OCI-LY7 (cell line): Measurements from ENCODE around the gene PLEK. TPM values are rescaled to one million over a fixed set of nuclear protein-coding genes. Genes with fewer than 3 reads are reported as not detected.
A peak's percentile ranks its signal among the peaks of the same experiment; 100 is the strongest.

ENCODE experiments used
- BruUV-seq: library from RNA; stranded (reverse); fragments of 400-500 nt; replicated peaks from 2 replicates; lab custom pipeline; 2021; lab: Mats Ljungman, UMichigan
- CTCF ChIA-PET: fragments of 300-600 bp; sonication (Branson Sonifier 250); formaldehyde crosslinking; loops from one replicate; lab custom pipeline; 2022; ENCODE audit warnings: antibody characterized with exemption; ENCODE audit not compliant: unreplicated experiment; lab: Charles Lee
- POLR2A ChIA-PET: fragments of 300-600 bp; sonication (Branson Sonifier 250); formaldehyde crosslinking; loops from one replicate; lab custom pipeline; 2022; ENCODE audit warnings: antibody characterized with exemption; lab: Charles Lee
- DNase-seq: peaks from one replicate; pipeline ENCODE4 v3.0.0-alpha.2; 2015; ENCODE audit warnings: low spot score
- H2AFZ ChIP-seq: fragments of 200-600 bp; sonication (generic), shearing (Covaris generic); 2 replicates; pipeline ENCODE4 v1.6.1; 2014; ENCODE audit warnings: mild to moderate bottlenecking, antibody characterized with exemption, low read length, moderate library complexity
- H3K27ac ChIP-seq: fragments of 200-600 bp; sonication (generic); 2 replicates; pipeline ENCODE4 v1.5.1; 2014; ENCODE audit warnings: mixed run types, low read depth, mild to moderate bottlenecking, moderate library complexity, low read length, inconsistent platforms; ENCODE audit not compliant: poor library complexity, severe bottlenecking
- H3K36me3 ChIP-seq: fragments of 200-600 bp; sonication (generic); 2 replicates; pipeline ENCODE4 v1.6.1; 2014; ENCODE audit warnings: mild to moderate bottlenecking, antibody characterized with exemption, low read length, moderate library complexity, mixed read lengths; ENCODE audit not compliant: insufficient read depth
- H3K4me1 ChIP-seq: fragments of 200-600 bp; sonication (generic); 2 replicates; pipeline ENCODE4 v1.5.1; 2014; ENCODE audit warnings: mild to moderate bottlenecking, low read length; ENCODE audit not compliant: insufficient read depth, poor library complexity, severe bottlenecking
- H3K4me2 ChIP-seq: fragments of 200-600 bp; sonication (generic); 2 replicates; pipeline ENCODE4 v1.6.1; 2014; ENCODE audit warnings: mild to moderate bottlenecking, low read length
- H3K4me3 ChIP-seq: fragments of 200-600 bp; sonication (generic); 2 replicates; pipeline ENCODE4 v1.5.1; 2014; ENCODE audit warnings: mild to moderate bottlenecking, low read depth, low read length; ENCODE audit not compliant: poor library complexity, severe bottlenecking
- H3K79me2 ChIP-seq: fragments of 200-600 bp; sonication (generic); 2 replicates; pipeline ENCODE4 v1.6.1; 2016; ENCODE audit warnings: low read depth, mild to moderate bottlenecking, low read length, moderate library complexity, mixed read lengths; ENCODE audit not compliant: insufficient read depth
- H3K9me2 ChIP-seq: fragments of 200-600 bp; sonication (generic); 2 replicates; pipeline ENCODE4 v1.6.1; 2016; ENCODE audit warnings: mild to moderate bottlenecking, low read length, mixed read lengths; ENCODE audit not compliant: insufficient read depth
- H3K9me3 ChIP-seq: fragments of 200-600 bp; sonication (generic); 2 replicates; pipeline ENCODE4 v1.6.1; 2014; ENCODE audit warnings: mild to moderate bottlenecking, mixed run types, low read length, mixed read lengths
- H4K20me1 ChIP-seq: fragments of 200-600 bp; sonication (generic); 2 replicates; pipeline ENCODE4 v1.6.1; 2014; ENCODE audit warnings: mild to moderate bottlenecking, antibody characterized with exemption, low read length, moderate library complexity, mixed read lengths; ENCODE audit not compliant: insufficient read depth
- EZH2phosphoT487 ChIP-seq: fragments of 200-600 bp; sonication (generic); IDR thresholded peaks from 2 replicates; pipeline ENCODE4 v1.6.1; 2018; ENCODE audit warnings: low read depth, borderline replicate concordance, mild to moderate bottlenecking, mixed run types, antibody characterized with exemption, low read length, moderate library complexity, mixed read lengths
- intact Hi-C: fragments of 100-400 bp; cut with micrococcal nuclease; formaldehyde crosslinking; loops from one replicate; pipeline ENCODE4 v1.10.0; 2022; ENCODE audit not compliant: unreplicated experiment
- total RNA-seq, 2 experiments: library from RNA; depleted of rRNA in 1 of 2; stranded (reverse); fragments of >200 nt in 1 of 2; shearing (Covaris generic) in 1 of 2; gene quantifications; 2 replicates each; pipeline ENCODE4 v1.2.3, GENCODE V29; 2014 to 2022
- TF ChIP-seq, protein P1 (sequence below): fragments of 200-600 bp; sonication (generic); conservative IDR thresholded peaks from 2 replicates; pipeline ENCODE4 v1.5.1; 2014; ENCODE audit warnings: mild to moderate bottlenecking, antibody characterized with exemption, low read length, moderate library complexity, mixed read lengths

Gene PLEK
- total RNA-seq, 2 experiments from 2014 or later = 20.8 to 80.6 TPM

GRCh38 chr2:68414452-68414851 lies 49.4 kb downstream of the PLEK start:
- Histone ChIP-seq H3K9me3 (peaks cover 29% of the 10 kb centered on the region), H3K4me1 (peaks cover 76% of the 10 kb centered on the region), H3K27ac (no peak overlapping the region), H3K4me3 (no peak overlapping the region), H3K79me2 (no peaks in the 10 kb centered on the region), H4K20me1 (no peaks in the 10 kb centered on the region), H3K36me3 (peaks cover 14% of the 10 kb centered on the region), H3K9me2 (no peaks in the 10 kb centered on the region), H2AFZ (peak overlapping the region; percentile 22; the same call in 1 of the 2 replicates), H3K4me2 (no peak overlapping the region)
- CTCF ChIA-PET = no interaction called here
- BruUV-seq = no TSS peak
- POLR2A ChIA-PET = interaction anchor here (0.5 to 11.7 kb wide), 5 partner anchors 10 to 313 kb away, joined by 3 to 103 read pairs (median 8); no protein-coding TSS in a partner anchor
- DNase-seq = no peak
- no peak for TF ChIP-seq EZH2phosphoT487
- TF ChIP-seq, protein P1, sequence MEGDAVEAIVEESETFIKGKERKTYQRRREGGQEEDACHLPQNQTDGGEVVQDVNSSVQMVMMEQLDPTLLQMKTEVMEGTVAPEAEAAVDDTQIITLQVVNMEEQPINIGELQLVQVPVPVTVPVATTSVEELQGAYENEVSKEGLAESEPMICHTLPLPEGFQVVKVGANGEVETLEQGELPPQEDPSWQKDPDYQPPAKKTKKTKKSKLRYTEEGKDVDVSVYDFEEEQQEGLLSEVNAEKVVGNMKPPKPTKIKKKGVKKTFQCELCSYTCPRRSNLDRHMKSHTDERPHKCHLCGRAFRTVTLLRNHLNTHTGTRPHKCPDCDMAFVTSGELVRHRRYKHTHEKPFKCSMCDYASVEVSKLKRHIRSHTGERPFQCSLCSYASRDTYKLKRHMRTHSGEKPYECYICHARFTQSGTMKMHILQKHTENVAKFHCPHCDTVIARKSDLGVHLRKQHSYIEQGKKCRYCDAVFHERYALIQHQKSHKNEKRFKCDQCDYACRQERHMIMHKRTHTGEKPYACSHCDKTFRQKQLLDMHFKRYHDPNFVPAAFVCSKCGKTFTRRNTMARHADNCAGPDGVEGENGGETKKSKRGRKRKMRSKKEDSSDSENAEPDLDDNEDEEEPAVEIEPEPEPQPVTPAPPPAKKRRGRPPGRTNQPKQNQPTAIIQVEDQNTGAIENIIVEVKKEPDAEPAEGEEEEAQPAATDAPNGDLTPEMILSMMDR = no peak
- intact Hi-C loops = no loop called here

DNA sequence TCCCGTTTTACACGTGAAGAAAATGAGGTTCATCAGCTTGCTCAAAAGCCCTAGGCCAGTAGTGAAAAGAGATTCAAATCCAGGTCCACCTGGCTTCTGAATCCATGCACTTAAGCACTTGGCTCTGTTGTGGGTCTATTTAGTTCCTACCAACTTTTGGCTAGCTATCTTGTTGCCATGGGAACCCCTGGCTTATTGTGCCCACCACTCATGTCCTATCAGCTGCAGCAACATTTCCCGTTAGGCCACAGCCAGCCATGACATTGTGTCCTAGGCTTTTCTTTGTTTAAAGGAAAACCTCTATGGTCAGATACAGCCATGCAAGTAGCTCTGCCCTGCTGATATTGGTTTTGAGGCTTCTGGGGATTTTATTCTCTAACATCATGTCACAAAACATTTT lies 49.8 kb downstream of the PLEK start:
- ChIA-PET CTCF (no interaction called here), POLR2A (interaction anchor here (0.5 to 11.7 kb wide), 6 partner anchors 12 to 314 kb away, joined by 3 to 103 read pairs (median 12); partner anchors contain the start of gene PLEK)
- Histone ChIP-seq H4K20me1 (no peaks in the 10 kb centered on the region), H3K4me2 (no peak overlapping the region), H3K4me3 (no peak overlapping the region), H3K9me3 (peaks cover 29% of the 10 kb centered on the region), H3K79me2 (no peaks in the 10 kb centered on the region), H3K4me1 (peaks cover 76% of the 10 kb centered on the region), H3K36me3 (peaks cover 14% of the 10 kb centered on the region), H3K27ac (no peak overlapping the region), H2AFZ (peak overlapping the region; percentile 19; the same call in 1 of the 2 replicates), H3K9me2 (no peaks in the 10 kb centered on the region)
- no TSS peak for BruUV-seq
- TF ChIP-seq, protein P1 = no peak
- TF ChIP-seq EZH2phosphoT487 = no peak
- no peak for DNase-seq
- intact Hi-C loops = no loop called here

- POLR2A ChIA-PET = interaction anchor here (0.5 to 11.7 kb wide), 6 partner anchors 12 to 932 kb away, joined by 3 to 103 read pairs (median 10); partner anchors contain the start of gene PLEK
- Histone ChIP-seq H3K4me3 (no peak overlapping the region), H3K36me3 (peaks cover 14% of the 10 kb centered on the region), H3K27ac (no peak overlapping the region), H2AFZ (no peak overlapping the region), H4K20me1 (no peaks in the 10 kb centered on the region), H3K9me2 (no peaks in the 10 kb centered on the region), H3K4me2 (no peak overlapping the region), H3K4me1 (peaks cover 76% of the 10 kb centered on the region), H3K79me2 (no peaks in the 10 kb centered on the region), H3K9me3 (peaks cover 29% of the 10 kb centered on the region)
- intact Hi-C loops = no loop called here
- BruUV-seq = no TSS peak
- CTCF ChIA-PET = interaction anchor here (0.6 to 2.1 kb wide), 2 partner anchors 25 to 50 kb away, joined by 3 to 4 read pairs; partner anchors contain the start of gene PLEK
- DNase-seq = no peak
- TF ChIP-seq, protein P1 = no peak
- no peak for TF ChIP-seq EZH2phosphoT487
Observed at GRCh38 chr2:68415521-68415920, 50.4 kb downstream of the PLEK start.
